SU-DHL-6 (cell line): Measurements from ENCODE around the gene TLR6.

Experiments
- EZH2phosphoT487 ChIP-seq: fragments of 200-600 bp; sonication (generic), shearing (Covaris generic); conservative IDR thresholded peaks from 2 replicates; pipeline ENCODE4 v1.6.1; 2018; ENCODE audit warnings: mild to moderate bottlenecking, antibody characterized with exemption, low read length, moderate library complexity, mixed read lengths
- TF ChIP-seq, protein P1 (sequence below): fragments of 200-600 bp; sonication (generic); IDR thresholded peaks from one replicate; pipeline ENCODE4 v1.5.1; 2017; ENCODE audit warnings: antibody characterized with exemption, mild to moderate bottlenecking, low read length, moderate library complexity; ENCODE audit not compliant: insufficient read depth, poor library complexity, severe bottlenecking

DNA sequence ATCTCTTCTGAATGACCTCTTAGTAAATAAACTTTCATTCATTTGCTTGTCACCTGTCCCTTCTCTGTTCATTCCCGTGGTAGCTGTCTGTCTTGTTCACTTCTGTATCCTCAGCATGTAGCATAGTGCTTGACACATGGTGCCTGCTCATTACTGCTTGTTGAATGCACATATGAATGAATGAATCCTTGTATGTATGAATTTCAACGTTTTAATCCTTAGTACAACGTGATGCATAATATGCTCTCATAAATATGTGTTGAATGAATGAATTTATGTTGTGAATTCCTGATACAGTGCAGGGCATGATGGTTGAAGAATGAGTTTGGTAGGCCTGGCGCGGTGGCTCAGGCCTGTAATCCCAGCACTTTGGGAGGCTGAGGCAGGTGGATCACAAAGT lies 76.8 kb downstream of the TLR6 start:
- TF ChIP-seq, protein P1, sequence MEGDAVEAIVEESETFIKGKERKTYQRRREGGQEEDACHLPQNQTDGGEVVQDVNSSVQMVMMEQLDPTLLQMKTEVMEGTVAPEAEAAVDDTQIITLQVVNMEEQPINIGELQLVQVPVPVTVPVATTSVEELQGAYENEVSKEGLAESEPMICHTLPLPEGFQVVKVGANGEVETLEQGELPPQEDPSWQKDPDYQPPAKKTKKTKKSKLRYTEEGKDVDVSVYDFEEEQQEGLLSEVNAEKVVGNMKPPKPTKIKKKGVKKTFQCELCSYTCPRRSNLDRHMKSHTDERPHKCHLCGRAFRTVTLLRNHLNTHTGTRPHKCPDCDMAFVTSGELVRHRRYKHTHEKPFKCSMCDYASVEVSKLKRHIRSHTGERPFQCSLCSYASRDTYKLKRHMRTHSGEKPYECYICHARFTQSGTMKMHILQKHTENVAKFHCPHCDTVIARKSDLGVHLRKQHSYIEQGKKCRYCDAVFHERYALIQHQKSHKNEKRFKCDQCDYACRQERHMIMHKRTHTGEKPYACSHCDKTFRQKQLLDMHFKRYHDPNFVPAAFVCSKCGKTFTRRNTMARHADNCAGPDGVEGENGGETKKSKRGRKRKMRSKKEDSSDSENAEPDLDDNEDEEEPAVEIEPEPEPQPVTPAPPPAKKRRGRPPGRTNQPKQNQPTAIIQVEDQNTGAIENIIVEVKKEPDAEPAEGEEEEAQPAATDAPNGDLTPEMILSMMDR, result no peak
- no peak for TF ChIP-seq EZH2phosphoT487
